Measurements from ENCODE around the gene TRAPPC2. TPM values are rescaled to one million over a fixed set of nuclear protein-coding genes. Genes with fewer than 3 reads are reported as not detected.
A peak's percentile ranks its signal among the peaks of the same experiment; 100 is the strongest.

Gene TRAPPC2
- total RNA-seq (10 to 100 TPM; 20.7 to 31.1 (median 23.5) TPM), polyA plus RNA-seq (10 to 100 TPM; 17.8 to 33.5 TPM), total RNA-seq (30.3 reads per million, percentile 60 among the genes with 10 or more reads in this experiment)

- H3K27ac Mint-ChIP-seq, result peak within 1 kb of the TSS; percentile 95 to 99 (median 97)
- H3K27me3 Mint-ChIP-seq, result no peaks in the 10 kb centered on the region
- peaks cover 0 to 32% (median 18%) of the 10 kb centered on the region in 5 donors for H3K36me3 Mint-ChIP-seq
- H3K27me3 ChIP-seq (ENCODE audit: control insufficient read depth in 2 of 2, insufficient read depth in 2 of 2, low read length in 2 of 2), result no peaks in the 10 kb centered on the region
- ChIA-PET CTCF (interaction anchor here (0.7 to 1.6 kb wide), 4 partner anchors 11 to 296 kb away, joined by 3 to 4 read pairs (median 4); partner anchors contain the start of gene RAB9A), POLR2A (interaction anchor here (0.5 to 4.2 kb wide), 26 partner anchors 8 to 1965 kb away, joined by 3 to 39 read pairs (median 5); partner anchors contain the start of genes GEMIN8, RAB9A and TCEANC)
- DNase-seq (peak; percentile 76 to 92 (median 87)), ATAC-seq (peak; percentile 94)
- H3K9me3 Mint-ChIP-seq, result peaks cover 0 to 16% (median 0%) of the 10 kb centered on the region in 11 donors
- H3K9me3 ChIP-seq (ENCODE audit: control insufficient read depth in 2 of 3, low read length in 3 of 3), result no peaks in the 10 kb centered on the region
- peaks cover 0 to 6% (median 0%) of the 10 kb centered on the region in 3 experiments for H3K36me3 ChIP-seq (ENCODE audit: control insufficient read depth in 2 of 3, insufficient read depth in 3 of 3, low read length in 3 of 3)
- H3K4me1 ChIP-seq (ENCODE audit: control insufficient read depth in 2 of 2, insufficient read depth in 2 of 2, low read length in 2 of 2), result peaks cover 12 to 20% of the 10 kb centered on the region in 2 donors
- H3K27ac ChIP-seq (ENCODE audit: low read depth, low read length), result peak within 1 kb of the TSS; percentile 99
- H3K4me1 Mint-ChIP-seq, result peaks cover 21 to 66% (median 58%) of the 10 kb centered on the region in 7 donors
- H3K4me3 Mint-ChIP-seq, result peak within 1 kb of the TSS; percentile 82 to 99 (median 94)
- intact Hi-C loops (cut with micrococcal nuclease), result loop anchor here (1.0 to 10.0 kb wide), 17 partner anchors 9 to 2000 kb away; partner anchors contain the start of genes FANCB (in 2 of the 2), GEMIN8 (in 2 of the 2), MOSPD2 (in 2 of the 2) and PIGA (in 2 of the 2)
- peak within 1 kb of the TSS; percentile 85 for H3K4me3 ChIP-seq (ENCODE audit: low read length)
Measured at GRCh38 chrX:13734278-13735172, at the start of gene TRAPPC2, which contains the start of gene OFD1. TSS of gene TRAPPC2 (minus strand) at chrX:13734620. CDS start at chrX:13719963, 14,657 bp downstream. TSS of gene OFD1 (plus strand) at chrX:13734748. CDS start at chrX:13735072, 324 bp downstream.

- H3K4me1 Mint-ChIP-seq, result peaks cover 0 to 4% (median 0%) of the 10 kb centered on the region in 7 donors
- Histone ChIP-seq H3K27me3 (ENCODE audit: control insufficient read depth in 2 of 2, insufficient read depth in 2 of 2, low read length in 2 of 2) (no peaks in the 10 kb centered on the region), H3K4me3 (ENCODE audit: low read length) (no peak overlapping the region), H3K36me3 (ENCODE audit: control insufficient read depth in 2 of 3, insufficient read depth in 3 of 3, low read length in 3 of 3) (peaks cover 0 to under 1% (median 0%) of the 10 kb centered on the region in 3 experiments), H3K27ac (ENCODE audit: low read depth, low read length) (no peak overlapping the region), H3K4me1 (ENCODE audit: control insufficient read depth in 2 of 2, insufficient read depth in 2 of 2, low read length in 2 of 2) (no peaks in the 10 kb centered on the region), H3K9me3 (ENCODE audit: control insufficient read depth in 2 of 3, low read length in 3 of 3) (no peaks in the 10 kb centered on the region)
- H3K9me3 Mint-ChIP-seq, result peaks cover 0 to 2% (median 0%) of the 10 kb centered on the region in 11 donors
- no peaks in the 10 kb centered on the region for H3K27me3 Mint-ChIP-seq
- ChIA-PET POLR2A (no interaction called here), CTCF (no interaction called here)
- H3K36me3 Mint-ChIP-seq, result peaks cover 0 to under 1% (median 0%) of the 10 kb centered on the region in 5 donors
- DNase-seq (no peak), ATAC-seq (no peak)
- peak overlapping the region in 1 of 9 donors; percentile 78 for H3K27ac Mint-ChIP-seq
- H3K4me3 Mint-ChIP-seq, result no peak overlapping the region
- intact Hi-C loops (cut with micrococcal nuclease), result no loop called here
Measured at GRCh38 chrX:13780868-13781427, 46.5 kb upstream of the TRAPPC2 start.

DNA sequence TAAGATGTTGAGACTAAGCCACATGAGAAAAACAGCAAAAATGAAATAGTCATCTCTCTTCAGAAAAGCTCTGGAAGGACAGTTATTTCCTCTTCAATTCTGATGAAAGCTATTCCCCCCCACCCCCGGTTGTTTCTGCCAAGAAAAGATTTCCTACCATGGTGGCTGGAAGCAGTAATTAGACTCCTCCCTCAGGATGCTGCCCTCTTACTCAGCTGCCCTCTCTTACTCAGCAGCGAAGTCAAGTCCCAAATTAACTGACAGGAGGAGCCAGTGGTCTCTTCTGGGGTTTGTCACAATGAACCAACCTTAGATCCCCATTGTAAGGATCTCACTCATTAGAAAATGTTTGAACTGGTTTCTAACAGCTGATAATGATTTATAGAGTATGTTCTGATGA lies 44.5 kb upstream of the TRAPPC2 start:
- POLR2A ChIA-PET, result no interaction called here
- Histone ChIP-seq H3K4me3 (ENCODE audit: low read length) (no peak overlapping the region), H3K9me3 (ENCODE audit: control insufficient read depth in 2 of 3, low read length in 3 of 3) (no peaks in the 10 kb centered on the region), H3K4me1 (ENCODE audit: control insufficient read depth in 2 of 2, insufficient read depth in 2 of 2, low read length in 2 of 2) (no peaks in the 10 kb centered on the region), H3K27ac (ENCODE audit: low read depth, low read length) (peak overlapping the region; percentile 29), H3K36me3 (ENCODE audit: control insufficient read depth in 2 of 3, insufficient read depth in 3 of 3, low read length in 3 of 3) (peaks cover 0 to 12% (median 6%) of the 10 kb centered on the region in 3 experiments), H3K27me3 (ENCODE audit: control insufficient read depth in 2 of 2, insufficient read depth in 2 of 2, low read length in 2 of 2) (no peaks in the 10 kb centered on the region)
- Mint-ChIP-seq H3K4me1 (peaks cover 0 to 4% (median 0%) of the 10 kb centered on the region in 7 donors), H3K36me3 (peaks cover 0 to 10% (median 3%) of the 10 kb centered on the region in 5 donors), H3K4me3 (no peak overlapping the region), H3K27ac (peak overlapping the region in 5 of 9 donors; percentile 15 to 66 (median 39)), H3K27me3 (no peaks in the 10 kb centered on the region), H3K9me3 (peaks cover 0 to 2% (median 0%) of the 10 kb centered on the region in 11 donors)
- intact Hi-C loops (cut with micrococcal nuclease), result no loop called here
- ATAC-seq (no peak), DNase-seq (no peak)
- CTCF ChIA-PET, result no interaction called here

GRCh38 chrX:13776387-13776786 lies 42.0 kb upstream of the TRAPPC2 start:
- Histone ChIP-seq H3K9me3 (ENCODE audit: control insufficient read depth in 2 of 3, low read length in 3 of 3) (no peaks in the 10 kb centered on the region), H3K4me1 (ENCODE audit: control insufficient read depth in 2 of 2, insufficient read depth in 2 of 2, low read length in 2 of 2) (no peaks in the 10 kb centered on the region), H3K27me3 (ENCODE audit: control insufficient read depth in 2 of 2, insufficient read depth in 2 of 2, low read length in 2 of 2) (no peaks in the 10 kb centered on the region), H3K36me3 (ENCODE audit: control insufficient read depth in 2 of 3, insufficient read depth in 3 of 3, low read length in 3 of 3) (peaks cover 0 to 12% (median 6%) of the 10 kb centered on the region in 3 experiments), H3K4me3 (ENCODE audit: low read length) (no peak overlapping the region), H3K27ac (ENCODE audit: low read depth, low read length) (no peak overlapping the region)
- DNase-seq (no peak), ATAC-seq (no peak)
- Mint-ChIP-seq H3K27me3 (no peaks in the 10 kb centered on the region), H3K4me3 (no peak overlapping the region), H3K9me3 (no peaks in the 10 kb centered on the region), H3K36me3 (peaks cover 0 to 16% (median 3%) of the 10 kb centered on the region in 5 donors), H3K27ac (peak overlapping the region in 1 of 9 donors; percentile 24), H3K4me1 (peaks cover 0 to 4% (median 0%) of the 10 kb centered on the region in 7 donors)
- ChIA-PET CTCF (no interaction called here), POLR2A (no interaction called here)
- intact Hi-C loops (cut with micrococcal nuclease), result no loop called here

DNA sequence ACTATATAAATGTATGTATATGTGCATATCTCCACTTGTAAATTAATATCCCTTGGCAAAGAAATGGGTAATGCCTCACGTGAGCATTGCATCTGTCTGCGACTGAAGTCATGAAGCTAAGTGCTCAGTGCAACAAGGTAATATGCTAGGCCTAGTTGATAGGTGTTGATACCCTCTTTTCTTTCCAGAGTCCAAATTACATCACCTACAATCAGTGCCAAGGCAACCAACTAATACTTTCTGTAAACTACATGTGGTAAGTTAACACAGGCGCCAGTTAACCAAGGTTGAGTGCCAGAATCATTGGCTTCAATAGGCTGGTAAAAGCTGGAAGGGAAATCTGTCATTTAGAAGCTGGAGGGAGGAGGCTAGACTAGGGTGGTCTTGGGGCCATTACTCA lies 41.4 kb upstream of the TRAPPC2 start:
- no peak for DNase-seq
- Histone ChIP-seq H3K27me3 (ENCODE audit: control insufficient read depth in 2 of 2, insufficient read depth in 2 of 2, low read length in 2 of 2) (no peaks in the 10 kb centered on the region), H3K27ac (ENCODE audit: low read depth, low read length) (no peak overlapping the region), H3K4me3 (ENCODE audit: low read length) (no peak overlapping the region), H3K9me3 (ENCODE audit: control insufficient read depth in 2 of 3, low read length in 3 of 3) (no peaks in the 10 kb centered on the region), H3K36me3 (ENCODE audit: control insufficient read depth in 2 of 3, insufficient read depth in 3 of 3, low read length in 3 of 3) (peaks cover under 1 to 12% (median 6%) of the 10 kb centered on the region in 3 experiments), H3K4me1 (ENCODE audit: control insufficient read depth in 2 of 2, insufficient read depth in 2 of 2, low read length in 2 of 2) (no peaks in the 10 kb centered on the region)
- Mint-ChIP-seq H3K4me3 (no peak overlapping the region), H3K36me3 (peaks cover 0 to 16% (median 3%) of the 10 kb centered on the region in 5 donors), H3K9me3 (no peaks in the 10 kb centered on the region), H3K27me3 (no peaks in the 10 kb centered on the region), H3K27ac (no peak overlapping the region), H3K4me1 (peaks cover 0 to 4% (median 0%) of the 10 kb centered on the region in 7 donors)
- ChIA-PET POLR2A (no interaction called here), CTCF (no interaction called here)
- ATAC-seq, result no peak
- intact Hi-C loops (cut with micrococcal nuclease), result no loop called here

- Mint-ChIP-seq H3K4me1 (peaks cover 0 to 15% (median 2%) of the 10 kb centered on the region in 7 donors), H3K36me3 (peaks cover 0 to 20% (median 5%) of the 10 kb centered on the region in 5 donors), H3K27ac (peak overlapping the region in 2 of 9 donors; percentile 38 to 66), H3K9me3 (no peaks in the 10 kb centered on the region), H3K4me3 (no peak overlapping the region), H3K27me3 (no peaks in the 10 kb centered on the region)
- ChIA-PET CTCF (no interaction called here), POLR2A (no interaction called here)
- no peak for ATAC-seq
- no peaks in the 10 kb centered on the region for H3K4me1 ChIP-seq (ENCODE audit: control insufficient read depth in 2 of 2, insufficient read depth in 2 of 2, low read length in 2 of 2)
- peaks cover 2 to 18% (median 6%) of the 10 kb centered on the region in 3 experiments for H3K36me3 ChIP-seq (ENCODE audit: control insufficient read depth in 2 of 3, insufficient read depth in 3 of 3, low read length in 3 of 3)
- no peak overlapping the region for H3K27ac ChIP-seq (ENCODE audit: low read depth, low read length)
- intact Hi-C loops (cut with micrococcal nuclease), result no loop called here
- no peak for DNase-seq
- H3K27me3 ChIP-seq (ENCODE audit: control insufficient read depth in 2 of 2, insufficient read depth in 2 of 2, low read length in 2 of 2), result no peaks in the 10 kb centered on the region
- H3K4me3 ChIP-seq (ENCODE audit: low read length), result no peak overlapping the region
- no peaks in the 10 kb centered on the region for H3K9me3 ChIP-seq (ENCODE audit: control insufficient read depth in 2 of 3, low read length in 3 of 3)
Measured at GRCh38 chrX:13774696-13775095, 40.3 kb upstream of the TRAPPC2 start.
